K562 (cell line): ENCODE data around the gene LRP3. TPM values are rescaled to one million over a fixed set of nuclear protein-coding genes. Genes with fewer than 3 reads are reported as not detected.

Experiments used
- ATAC-seq: fragments of 200-7000 bp; cut with Tn5 transposase; 3 replicates; pipeline ENCODE4 v1.9.1; 2020; ENCODE audit warnings: moderate library complexity
- BruUV-seq: library from RNA; stranded (reverse); fragments of 400-500 nt; replicated peaks from 2 replicates; lab custom pipeline; 2021; lab: Mats Ljungman, UMichigan
- CTCF ChIA-PET: fragments of 300-600 bp; formaldehyde crosslinking; extraction: SDS; loops from one replicate; lab custom pipeline; 2021; ENCODE audit warnings: low intra/inter-chr PET ratio; lab: Yijun Ruan, JAX
- POLR2A ChIA-PET: fragments of 300-600, 350-650 bp; sonication (Branson Sonifier 250); formaldehyde crosslinking; extraction: SDS; loops from one replicate; lab custom pipeline; 2021; ENCODE audit warnings: antibody characterized with exemption, inconsistent platforms; lab: Yijun Ruan, JAX
- DNase-seq, 4 experiments: peaks; one replicate each; pipeline versions ENCODE4 v3.0.0 to v3.0.0-alpha.2; 2011 to 2018; ENCODE audit warnings: low spot score in 3 of 4, mixed read lengths in 3 of 4; ENCODE audit errors: extremely low read depth in 1 of 4
- FAIRE-seq: peaks from 2 replicates; lab custom pipeline; 2011; peaks lifted over from hg19 to GRCh38; lab: Jason Lieb, UNC
- H2AFZ ChIP-seq: 2 replicates; pipeline ENCODE4 v1.6.0; 2011; ENCODE audit warnings: low read depth, low read length, control low read depth, inconsistent platforms
- H3K27ac ChIP-seq: fragments of 200-600 bp; 3 replicates; pipeline ENCODE4 v1.8.0; 2011; ENCODE audit warnings: low read depth, mild to moderate bottlenecking, control low read depth, inconsistent platforms, low read length, moderate library complexity, mixed read lengths; ENCODE audit errors: extremely low read depth
- H3K27me3 ChIP-seq, 2 experiments: fragments of 300-600 bp in 1 of 2; 2 replicates in 1 of 2; 3 replicates in 1 of 2; pipeline versions ENCODE4 v1.6.0 to v1.8.0; 2011; ENCODE audit warnings: inconsistent platforms in 2 of 2, low read length in 2 of 2, mild to moderate bottlenecking in 1 of 2, mixed read lengths in 1 of 2, moderate library complexity in 1 of 2; ENCODE audit not compliant: control insufficient read depth in 2 of 2, insufficient read depth in 2 of 2
- H3K36me3 ChIP-seq: fragments of 300-600 bp; 3 replicates; pipeline ENCODE4 v1.8.0; 2011; ENCODE audit warnings: mild to moderate bottlenecking, low read length, inconsistent platforms; ENCODE audit not compliant: control insufficient read depth, insufficient read depth
- H3K4me1 ChIP-seq, 2 experiments: fragments of 200-600 bp in 1 of 2; replicated peaks in 1 of 2; 2 replicates in 1 of 2; 3 replicates in 1 of 2; pipeline versions ENCODE4 v1.5.1 to v1.8.0; 2011; ENCODE audit warnings: inconsistent platforms in 2 of 2, low read length in 2 of 2, mild to moderate bottlenecking in 1 of 2, mixed read lengths in 1 of 2, moderate library complexity in 1 of 2; ENCODE audit not compliant: control insufficient read depth in 2 of 2, insufficient read depth in 2 of 2
- H3K4me2 ChIP-seq: 2 replicates; pipeline ENCODE4 v1.6.1; 2011; ENCODE audit warnings: low read length, control low read depth, inconsistent platforms, mixed read lengths; ENCODE audit not compliant: insufficient read depth
- H3K4me3 ChIP-seq: fragments of 200-600 bp; sonication (generic), shearing (Covaris generic); 2 replicates; pipeline ENCODE4 v1.5.1; 2016; ENCODE audit warnings: control low read depth, inconsistent platforms
- H3K79me2 ChIP-seq: fragments of 200-600 bp; 3 replicates; pipeline ENCODE4 v1.8.0; 2011; ENCODE audit warnings: low read length, inconsistent platforms; ENCODE audit not compliant: control insufficient read depth, insufficient read depth
- H3K9ac ChIP-seq, 2 experiments: 2 replicates each; pipeline versions ENCODE4 v1.6.0 to v1.6.1; 2011; ENCODE audit warnings: low read depth in 2 of 2, low read length in 2 of 2, control low read depth in 1 of 2, inconsistent platforms in 1 of 2, mild to moderate bottlenecking in 1 of 2, mixed read lengths in 1 of 2; ENCODE audit not compliant: insufficient read depth in 1 of 2
- H3K9me1 ChIP-seq: one replicate; pipeline ENCODE4 v1.6.0; 2011; ENCODE audit warnings: inconsistent platforms, mild to moderate bottlenecking, low read length, moderate library complexity; ENCODE audit not compliant: control insufficient read depth, insufficient read depth
- H3K9me3 ChIP-seq: replicated peaks from 2 replicates; pipeline ENCODE4 v1.5.1; 2011; ENCODE audit warnings: low read depth, low read length, inconsistent platforms; ENCODE audit not compliant: control insufficient read depth, insufficient read depth
- H4K20me1 ChIP-seq: replicated peaks from 2 replicates; pipeline ENCODE4 v1.6.1; 2011; ENCODE audit warnings: low read length, inconsistent platforms, mixed read lengths; ENCODE audit not compliant: control insufficient read depth, insufficient read depth
- CBFB ChIP-seq: sonication (generic); formaldehyde crosslinking; IDR thresholded peaks from 2 replicates; pipeline ENCODE4 v1.4.0; 2020; ENCODE audit warnings: mild to moderate bottlenecking, missing genetic modification reagents
- E4F1 ChIP-seq: fragments of 250-450 bp; sonication (Bioruptor Pico); IDR thresholded peaks from 2 replicates; pipeline ENCODE4 v1.5.0; 2021; ENCODE audit warnings: mild to moderate bottlenecking, borderline replicate concordance
- HSF4 ChIP-seq: fragments of 250-450 bp; sonication (Bioruptor Pico); IDR thresholded peaks from 2 replicates; pipeline ENCODE4 v2.1.2; 2022; ENCODE audit warnings: mild to moderate bottlenecking, moderate library complexity, borderline replicate concordance
- ID3 ChIP-seq, 2 experiments: fragments of 250-450 bp in 1 of 2; fragments of 450-650 bp in 1 of 2; sonication (Bioruptor Pico) in 1 of 2; IDR thresholded peaks; 2 replicates each; pipeline versions ENCODE4 v1.6.1 to v1.8.0; 2016 to 2021; ENCODE audit warnings: mild to moderate bottlenecking in 2 of 2, moderate library complexity in 2 of 2, missing compliant biosample characterization in 1 of 2, missing genetic modification characterization in 1 of 2
- KLF6 ChIP-seq: fragments of 250-450 bp; sonication (Bioruptor Pico); IDR thresholded peaks from 2 replicates; pipeline ENCODE4 v1.4.0; 2020; ENCODE audit warnings: mild to moderate bottlenecking, moderate library complexity, borderline replicate concordance
- MCM2 ChIP-seq: fragments of 450-650 bp; IDR thresholded peaks from 2 replicates; pipeline ENCODE4 v1.6.1; 2017; ENCODE audit warnings: low read depth, mild to moderate bottlenecking
- NFIX ChIP-seq: fragments of 250-450 bp; sonication (Bioruptor Pico); IDR thresholded peaks from 2 replicates; pipeline ENCODE4 v1.4.0; 2020; ENCODE audit warnings: low read depth, mild to moderate bottlenecking, moderate library complexity
- POLR2G ChIP-seq: fragments of 200-400 bp; formaldehyde crosslinking; IDR thresholded peaks from 2 replicates; pipeline ENCODE4 v1.6.1; 2017; ENCODE audit warnings: low read depth, mild to moderate bottlenecking, antibody characterized with exemption, low read length, moderate library complexity
- ZBTB8A ChIP-seq: fragments of 450-650 bp; IDR thresholded peaks from 2 replicates; pipeline ENCODE4 v1.6.1; 2018; ENCODE audit warnings: mild to moderate bottlenecking, moderate library complexity; ENCODE audit not compliant: partially characterized antibody
- ZNF253 ChIP-seq: fragments of 250-450 bp; sonication (Bioruptor Pico); conservative IDR thresholded peaks from 2 replicates; pipeline ENCODE4 v1.6.1; 2021; ENCODE audit warnings: mild to moderate bottlenecking
- ZNF280A ChIP-seq: fragments of 450-650 bp; IDR thresholded peaks from 2 replicates; pipeline ENCODE4 v1.6.1; 2018; ENCODE audit warnings: mild to moderate bottlenecking, low read depth; ENCODE audit not compliant: partially characterized antibody
- WGBS: fragments of 100-300 bp; shearing (Covaris generic); methylation state at CpG from one replicate; pipeline ENCODE4 v1.1.6; 2016; ENCODE audit warnings: low coverage, mixed read lengths; ENCODE audit not compliant: insufficient coverage; ENCODE audit errors: missing lambda C conversion rate; 5-methylcytosine and 5-hydroxymethylcytosine counted together
- in situ Hi-C: fragments of 300-500 bp; cut with MboI; formaldehyde crosslinking; loops from 4 replicates; pipeline ENCODE4 v1.15.0; 2018; ENCODE audit warnings: inconsistent platforms, mixed read lengths
- intact Hi-C: fragments of 100-400 bp; cut with micrococcal nuclease; formaldehyde crosslinking; loops from 2 replicates; pipeline ENCODE4 v1.14.2; 2022
- polyA plus RNA-seq, 8 experiments: library from polyadenylated mRNA; depleted of rRNA in 4 of 8; stranded (reverse) in 5 of 8; unstranded in 3 of 8; fragments of >200 nt; fragmentation: Nextera tagmentation in 2 of 8; fragmentation: Illumina TruSeq in 1 of 8; extraction: Ambion mirVana in 2 of 8; extraction: Trizol in 1 of 8; gene quantifications; 2 replicates each; pipeline versions ENCODE4 v1.2.1 to v1.2.3, GENCODE V29; 2011 to 2014; ENCODE audit warnings: inconsistent platforms in 1 of 8, missing spikeins in 1 of 8
- total RNA-seq, 7 experiments: library from RNA; depleted of rRNA in 6 of 7; stranded (reverse); fragments of >200 nt in 6 of 7; fragmentation: Illumina TruSeq in 2 of 7; extraction: Trizol in 2 of 7; gene quantifications; 2 replicates each; pipeline versions ENCODE4 v1.2.1 to v1.2.3, GENCODE V29; 2011 to 2021; ENCODE audit warnings: low replicate concordance in 1 of 7

LRP3 gene
- total and polyA plus RNA-seq, 9 of the 15 experiments (the other 6 are each of a cell fraction or from before 2014, with no cell fraction given), result 0.29 TPM; not detected in 8

GRCh38 chr19:33245948-33246708, 52.0 kb downstream of the LRP3 start (continued):
- TF ChIP-seq ZNF280A, result peak; percentile 57

- DNase-seq (no peak), FAIRE-seq (no peak), ATAC-seq (no peak)
- POLR2A ChIA-PET, result no interaction called here
- intact Hi-C loops (no loop called here), in situ Hi-C loops (no loop called here)
- no peak overlapping the region for H3K4me3 ChIP-seq
- H3K36me3 ChIP-seq, result no peaks in the 10 kb centered on the region
- H3K9me3 ChIP-seq, result peaks cover 7% of the 10 kb centered on the region; the same call in 1 of the 2 replicates
- BruUV-seq, result no TSS peak
- H2AFZ ChIP-seq, result no peak overlapping the region
- no peak overlapping the region for H3K9ac ChIP-seq
- H3K27me3 ChIP-seq, result no peaks in the 10 kb centered on the region
- CTCF ChIA-PET, result no interaction called here
- no peak overlapping the region for H3K4me2 ChIP-seq
- WGBS, result 4% methylated on average over 7 of the region's 7 CpGs
- H3K27ac ChIP-seq, result no peak overlapping the region
- H3K79me2 ChIP-seq, result no peaks in the 10 kb centered on the region
- H4K20me1 ChIP-seq, result no peaks in the 10 kb centered on the region
- H3K9me1 ChIP-seq, result no peaks in the 10 kb centered on the region
- H3K4me1 ChIP-seq, result peaks cover 0 to 12% of the 10 kb centered on the region in 2 experiments; a peak in 2 of 5 replicates
- TF ChIP-seq POLR2G (no peak), HSF4 (CRISPR knock-in tag) (no peak), NFIX (no peak), MCM2 (no peak), ID3 (CRISPR knock-in tag; IDR thresholded peaks at IDR 0.05) (no peak), ID3 (tag; IDR thresholded peaks at IDR 0.05) (no peak), ZBTB8A (no peak), ZNF253 (CRISPR knock-in tag) (no peak), KLF6 (CRISPR knock-in tag) (no peak), CBFB (CRISPR knock-in tag) (no peak), E4F1 (CRISPR knock-in tag) (no peak)
These were observed 52.7 kb downstream of the LRP3 start for GRCh38 chr19:33246709-33247440.
